ENCODE measurements around the gene FCAMR.

Gene FCAMR

DNA sequence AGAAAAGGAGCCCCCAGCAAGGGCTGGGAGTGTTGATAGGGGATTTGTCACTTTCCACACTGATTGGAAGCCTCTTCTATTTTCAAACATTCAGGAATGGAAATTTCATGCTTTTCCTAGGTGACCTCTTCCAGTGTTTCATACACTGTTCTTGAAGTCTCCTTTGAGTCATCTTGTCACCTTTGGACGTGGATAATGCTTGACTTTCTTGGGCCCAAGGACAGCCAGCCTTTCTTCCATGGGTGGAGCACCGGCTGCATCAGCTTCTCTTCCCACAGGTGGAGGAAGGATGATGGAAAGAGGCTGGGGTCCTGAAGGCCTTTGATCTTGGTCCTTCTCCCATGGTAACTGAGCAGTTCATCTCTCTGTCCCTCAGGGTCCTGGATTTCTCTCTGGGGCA, 12.1 kb downstream of the FCAMR start:
- no peaks in the 10 kb centered on the region for H3K36me3 ChIP-seq (ENCODE audit: control insufficient read depth in 1 of 2, insufficient read depth in 2 of 2, low read depth in 1 of 2, low read length in 2 of 2)
- no peak overlapping the region for H4K91ac ChIP-seq (ENCODE audit: low read length)
- no peak overlapping the region for H3K4ac ChIP-seq (ENCODE audit: low read depth in 1 of 2, low read length in 2 of 2)
- no peak overlapping the region for H2BK12ac ChIP-seq (ENCODE audit: low read length in 2 of 2)
- no peak overlapping the region for H3K9ac ChIP-seq (ENCODE audit: low read length)
- H3K9me3 ChIP-seq (ENCODE audit: control insufficient read depth, low read length) = no peaks in the 10 kb centered on the region
- no peak overlapping the region for H2AFZ ChIP-seq (ENCODE audit: low read depth, low read length)
- H3K23ac ChIP-seq (ENCODE audit: low read length in 2 of 2) = no peak overlapping the region
- H3K27ac ChIP-seq (ENCODE audit: low read length, poor library complexity, severe bottlenecking) = no peak overlapping the region
- H2AK5ac ChIP-seq (ENCODE audit: low read length, severe bottlenecking) = no peak overlapping the region
- H3K79me1 ChIP-seq (replicated peaks; ENCODE audit: low read length, poor library complexity, severe bottlenecking) = no peaks in the 10 kb centered on the region
- no peak overlapping the region for H4K8ac ChIP-seq (ENCODE audit: low read length)
- no peak overlapping the region for H3K18ac ChIP-seq (ENCODE audit: low read depth in 1 of 2, low read length in 2 of 2)
- H2BK120ac ChIP-seq (ENCODE audit: low read depth, low read length) = no peak overlapping the region
- peaks cover 14% of the 10 kb centered on the region for H3K4me1 ChIP-seq (ENCODE audit: control insufficient read depth, insufficient read depth, low read depth, low read length)
- peaks cover 0 to 71% of the 10 kb centered on the region in 2 experiments for H3K27me3 ChIP-seq (ENCODE audit: control insufficient read depth in 1 of 2, insufficient read depth in 1 of 2, low read length in 2 of 2)
- 58% methylated on average over 2 of the region's 2 CpGs for WGBS
- H3K4me2 ChIP-seq (ENCODE audit: low read length, poor library complexity, severe bottlenecking) = no peak overlapping the region
- no peak overlapping the region for H3K4me3 ChIP-seq (ENCODE audit: insufficient read depth in 1 of 2, low read depth in 1 of 2, low read length in 2 of 2)
- no peak overlapping the region for H2BK5ac ChIP-seq (ENCODE audit: low read depth, low read length, poor library complexity, severe bottlenecking)
- no peak for DNase-seq
- H3K14ac ChIP-seq (ENCODE audit: low read length in 2 of 2) = no peak overlapping the region
- no peak overlapping the region for H2BK15ac ChIP-seq (ENCODE audit: low read depth, poor library complexity, severe bottlenecking)

DNA sequence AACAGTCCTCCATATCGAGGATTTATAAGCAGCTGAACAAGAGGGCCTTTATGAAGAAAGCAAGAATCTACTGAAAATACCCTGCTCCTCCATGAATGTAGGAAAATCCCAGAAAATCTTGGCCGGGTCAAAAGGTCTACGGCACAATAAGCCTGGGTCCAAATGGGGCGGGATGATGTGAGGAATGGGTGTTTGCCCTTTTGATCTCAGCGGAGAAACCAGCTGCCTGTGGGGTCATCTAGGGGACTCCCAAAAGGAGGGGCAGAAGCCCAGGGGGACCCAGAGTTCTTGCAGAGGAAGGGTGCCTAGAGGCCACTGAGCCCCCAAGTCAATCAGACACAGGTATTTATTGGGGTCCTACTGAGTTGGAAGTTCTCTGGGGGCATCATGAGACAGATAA, 12.6 kb downstream of the FCAMR start:
- Histone ChIP-seq H3K9me3 (ENCODE audit: control insufficient read depth, low read length) (no peaks in the 10 kb centered on the region), H4K8ac (ENCODE audit: low read length) (no peak overlapping the region), H3K4me1 (ENCODE audit: control insufficient read depth, insufficient read depth, low read depth, low read length) (peaks cover 17% of the 10 kb centered on the region), H2BK5ac (ENCODE audit: low read depth, low read length, poor library complexity, severe bottlenecking) (no peak overlapping the region), H3K79me1 (replicated peaks; ENCODE audit: low read length, poor library complexity, severe bottlenecking) (no peaks in the 10 kb centered on the region), H2AFZ (ENCODE audit: low read depth, low read length) (no peak overlapping the region), H3K4me2 (ENCODE audit: low read length, poor library complexity, severe bottlenecking) (no peak overlapping the region), H2BK12ac (ENCODE audit: low read length in 2 of 2) (no peak overlapping the region), H3K9ac (ENCODE audit: low read length) (no peak overlapping the region), H3K27me3 (ENCODE audit: control insufficient read depth in 1 of 2, insufficient read depth in 1 of 2, low read length in 2 of 2) (peaks cover 0 to 71% of the 10 kb centered on the region in 2 experiments), H3K36me3 (ENCODE audit: control insufficient read depth in 1 of 2, insufficient read depth in 2 of 2, low read depth in 1 of 2, low read length in 2 of 2) (no peaks in the 10 kb centered on the region), H2BK120ac (ENCODE audit: low read depth, low read length) (no peak overlapping the region), H4K91ac (ENCODE audit: low read length) (no peak overlapping the region), H3K4me3 (ENCODE audit: insufficient read depth in 1 of 2, low read depth in 1 of 2, low read length in 2 of 2) (no peak overlapping the region), H2BK15ac (ENCODE audit: low read depth, poor library complexity, severe bottlenecking) (no peak overlapping the region), H3K18ac (ENCODE audit: low read depth in 1 of 2, low read length in 2 of 2) (no peak overlapping the region), H3K27ac (ENCODE audit: low read length, poor library complexity, severe bottlenecking) (no peak overlapping the region), H3K4ac (ENCODE audit: low read depth in 1 of 2, low read length in 2 of 2) (no peak overlapping the region), H2AK5ac (ENCODE audit: low read length, severe bottlenecking) (no peak overlapping the region), H3K14ac (ENCODE audit: low read length in 2 of 2) (no peak overlapping the region), H3K23ac (ENCODE audit: low read length in 2 of 2) (no peak overlapping the region)
- no peak for DNase-seq
- 86% methylated on average over 5 of the region's 5 CpGs for WGBS

- no peak overlapping the region for H3K4me3 ChIP-seq (ENCODE audit: insufficient read depth in 1 of 2, low read depth in 1 of 2, low read length in 2 of 2)
- no peak overlapping the region for H3K14ac ChIP-seq (ENCODE audit: low read length in 2 of 2)
- H2BK12ac ChIP-seq (ENCODE audit: low read length in 2 of 2) = no peak overlapping the region
- no peak overlapping the region for H4K91ac ChIP-seq (ENCODE audit: low read length)
- no peak overlapping the region for H2BK15ac ChIP-seq (ENCODE audit: low read depth, poor library complexity, severe bottlenecking)
- H3K27ac ChIP-seq (ENCODE audit: low read length, poor library complexity, severe bottlenecking) = no peak overlapping the region
- no peak for DNase-seq
- no peak overlapping the region for H3K4me2 ChIP-seq (ENCODE audit: low read length, poor library complexity, severe bottlenecking)
- H3K9me3 ChIP-seq (ENCODE audit: control insufficient read depth, low read length) = no peaks in the 10 kb centered on the region
- no peak overlapping the region for H3K23ac ChIP-seq (ENCODE audit: low read length in 2 of 2)
- peaks cover 0 to 75% of the 10 kb centered on the region in 2 experiments for H3K27me3 ChIP-seq (ENCODE audit: control insufficient read depth in 1 of 2, insufficient read depth in 1 of 2, low read length in 2 of 2)
- no peak overlapping the region for H3K18ac ChIP-seq (ENCODE audit: low read depth in 1 of 2, low read length in 2 of 2)
- WGBS = 62% methylated on average over 11 of the region's 11 CpGs
- H2AK5ac ChIP-seq (ENCODE audit: low read length, severe bottlenecking) = no peak overlapping the region
- H3K79me1 ChIP-seq (replicated peaks; ENCODE audit: low read length, poor library complexity, severe bottlenecking) = no peaks in the 10 kb centered on the region
- peaks cover 25% of the 10 kb centered on the region for H3K4me1 ChIP-seq (ENCODE audit: control insufficient read depth, insufficient read depth, low read depth, low read length)
- no peaks in the 10 kb centered on the region for H3K36me3 ChIP-seq (ENCODE audit: control insufficient read depth in 1 of 2, insufficient read depth in 2 of 2, low read depth in 1 of 2, low read length in 2 of 2)
- H4K8ac ChIP-seq (ENCODE audit: low read length) = no peak overlapping the region
- H3K4ac ChIP-seq (ENCODE audit: low read depth in 1 of 2, low read length in 2 of 2) = no peak overlapping the region
- H2BK5ac ChIP-seq (ENCODE audit: low read depth, low read length, poor library complexity, severe bottlenecking) = no peak overlapping the region
- H3K9ac ChIP-seq (ENCODE audit: low read length) = no peak overlapping the region
- no peak overlapping the region for H2BK120ac ChIP-seq (ENCODE audit: low read depth, low read length)
- no peak overlapping the region for H2AFZ ChIP-seq (ENCODE audit: low read depth, low read length)
Observed at GRCh38 chr1:206955476-206956451, 14.5 kb downstream of the FCAMR start.

GRCh38 chr1:206954459-206955342, 15.6 kb downstream of the FCAMR start:
- Histone ChIP-seq H3K4me3 (ENCODE audit: insufficient read depth in 1 of 2, low read depth in 1 of 2, low read length in 2 of 2) (no peak overlapping the region), H2BK12ac (ENCODE audit: low read length in 2 of 2) (no peak overlapping the region), H3K4me2 (ENCODE audit: low read length, poor library complexity, severe bottlenecking) (no peak overlapping the region), H2BK5ac (ENCODE audit: low read depth, low read length, poor library complexity, severe bottlenecking) (no peak overlapping the region), H3K18ac (ENCODE audit: low read depth in 1 of 2, low read length in 2 of 2) (no peak overlapping the region), H2BK120ac (ENCODE audit: low read depth, low read length) (no peak overlapping the region), H3K9me3 (ENCODE audit: control insufficient read depth, low read length) (peaks cover 5% of the 10 kb centered on the region), H3K9ac (ENCODE audit: low read length) (no peak overlapping the region), H3K79me1 (replicated peaks; ENCODE audit: low read length, poor library complexity, severe bottlenecking) (no peaks in the 10 kb centered on the region), H2AFZ (ENCODE audit: low read depth, low read length) (no peak overlapping the region), H2AK5ac (ENCODE audit: low read length, severe bottlenecking) (peak overlapping the region; percentile 28), H3K27ac (ENCODE audit: low read length, poor library complexity, severe bottlenecking) (no peak overlapping the region), H3K36me3 (ENCODE audit: control insufficient read depth in 1 of 2, insufficient read depth in 2 of 2, low read depth in 1 of 2, low read length in 2 of 2) (no peaks in the 10 kb centered on the region), H3K4ac (ENCODE audit: low read depth in 1 of 2, low read length in 2 of 2) (no peak overlapping the region), H4K8ac (ENCODE audit: low read length) (no peak overlapping the region), H3K4me1 (ENCODE audit: control insufficient read depth, insufficient read depth, low read depth, low read length) (peaks cover 25% of the 10 kb centered on the region), H3K23ac (ENCODE audit: low read length in 2 of 2) (no peak overlapping the region), H4K91ac (ENCODE audit: low read length) (no peak overlapping the region), H2BK15ac (ENCODE audit: low read depth, poor library complexity, severe bottlenecking) (no peak overlapping the region), H3K14ac (ENCODE audit: low read length in 2 of 2) (no peak overlapping the region), H3K27me3 (ENCODE audit: control insufficient read depth in 1 of 2, insufficient read depth in 1 of 2, low read length in 2 of 2) (peaks cover 0 to 68% of the 10 kb centered on the region in 2 experiments)
- 89% methylated on average over 10 of the region's 10 CpGs for WGBS
- no peak for DNase-seq

Data from mesenchymal stem cell (in vitro differentiated cells and primary cell).